Activated CD8-positive, alpha-beta T cell treated with anti-CD3 and anti-CD28 coated beads for 36 hours (primary cell): ENCODE data around the gene UPK3A. TPM values are rescaled to one million over a fixed set of nuclear protein-coding genes. Genes with fewer than 3 reads are reported as not detected.

Source experiments
- ATAC-seq: fragments of 200-7000 bp; cut with Tn5 transposase; one replicate; pipeline ENCODE4 v1.10.0; 2021; ENCODE audit warnings: mild to moderate bottlenecking, moderate library complexity
- CTCF ChIA-PET: fragments of 350-600 bp; sonication (Branson Sonifier 250); formaldehyde crosslinking; loops from one replicate; lab custom pipeline; 2021; ENCODE audit warnings: antibody characterized with exemption; lab: Charles Lee
- POLR2A ChIA-PET: fragments of 350-600 bp; sonication (Branson Sonifier 250); formaldehyde crosslinking; loops from one replicate; lab custom pipeline; 2021; ENCODE audit warnings: antibody characterized with exemption; lab: Charles Lee
- DNase-seq: peaks from one replicate; pipeline ENCODE4 v3.0.0-alpha.2; 2020
- H3K27ac Mint-ChIP-seq: one replicate; pipeline ENCODE4 v1.8.0; 2021; ENCODE audit warnings: mild to moderate bottlenecking, mixed read lengths
- H3K27me3 Mint-ChIP-seq: one replicate; pipeline ENCODE4 v1.8.0; 2021; ENCODE audit warnings: mixed read lengths
- H3K36me3 Mint-ChIP-seq: one replicate; pipeline ENCODE4 v1.8.0; 2021; ENCODE audit warnings: low read depth, mixed read lengths
- H3K4me1 Mint-ChIP-seq: one replicate; pipeline ENCODE4 v1.8.0; 2021; ENCODE audit warnings: low read depth, mixed read lengths
- H3K4me3 Mint-ChIP-seq: one replicate; pipeline ENCODE4 v1.8.0; 2021; ENCODE audit warnings: mild to moderate bottlenecking, moderate library complexity, mixed read lengths
- H3K9me3 Mint-ChIP-seq: one replicate; pipeline ENCODE4 v1.8.0; 2021; ENCODE audit warnings: mixed read lengths
- CTCF ChIP-seq: fragments of 200-600 bp; IDR thresholded peaks from one replicate; pipeline ENCODE4 v1.8.0; 2022; ENCODE audit warnings: antibody characterized with exemption, mild to moderate bottlenecking
- intact Hi-C: fragments of 100-400 bp; cut with micrococcal nuclease; formaldehyde crosslinking; loops from one replicate; pipeline ENCODE4 v1.10.0; 2022
- total RNA-seq, 2 experiments: library from RNA; stranded (reverse); gene quantifications; one replicate each; pipeline ENCODE4 v1.2.3, GENCODE V29; 2021

The UPK3A gene
- total RNA-seq, 2 experiments from 2014 or later: not detected

- TF ChIP-seq CTCF: no peak
- POLR2A ChIA-PET: interaction anchor here (1.0 to 2.0 kb wide), 2 partner anchors 96 to 154 kb away, joined by 4 to 6 read pairs; partner anchors contain the start of genes NUP50, RIBC2 and SMC1B
- no peaks in the 10 kb centered on the region for H3K9me3 Mint-ChIP-seq
- H3K36me3 Mint-ChIP-seq: peaks cover 3% of the 10 kb centered on the region
- peak overlapping the region; percentile 97 for H3K27ac Mint-ChIP-seq
- CTCF ChIA-PET: no interaction called here
- peak overlapping the region; percentile 75 for H3K4me3 Mint-ChIP-seq
- H3K4me1 Mint-ChIP-seq: peaks cover 67% of the 10 kb centered on the region
- DNase-seq (peak; percentile 97), ATAC-seq (peak; percentile 84)
- no peaks in the 10 kb centered on the region for H3K27me3 Mint-ChIP-seq
- intact Hi-C loops: no loop called here
Measured at GRCh38 chr22:45318168-45318557, 33.4 kb downstream of the UPK3A start.

- Mint-ChIP-seq H3K27me3 (no peaks in the 10 kb centered on the region), H3K9me3 (no peaks in the 10 kb centered on the region), H3K4me3 (peak overlapping the region; percentile 75), H3K4me1 (peaks cover 69% of the 10 kb centered on the region), H3K27ac (peak overlapping the region; percentile 97), H3K36me3 (peaks cover 8% of the 10 kb centered on the region)
- POLR2A ChIA-PET: interaction anchor here (0.7 to 2.0 kb wide), 5 partner anchors 8 to 155 kb away, joined by 3 to 6 read pairs (median 4); partner anchors contain the start of genes NUP50, RIBC2 and SMC1B
- peak; percentile 70 for ATAC-seq
- DNase-seq: peak; percentile 77
- intact Hi-C loops: no loop called here
- CTCF ChIA-PET: no interaction called here
- TF ChIP-seq CTCF: no peak
Measured at GRCh38 chr22:45318558-45319323, 34.0 kb downstream of the UPK3A start.

GRCh38 chr22:45319324-45319685 lies 34.6 kb downstream of the UPK3A start:
- Mint-ChIP-seq H3K36me3 (peaks cover 14% of the 10 kb centered on the region), H3K27ac (peak overlapping the region; percentile 97), H3K27me3 (no peaks in the 10 kb centered on the region), H3K4me1 (peaks cover 71% of the 10 kb centered on the region), H3K4me3 (peak overlapping the region; percentile 75), H3K9me3 (no peaks in the 10 kb centered on the region)
- no peak for TF ChIP-seq CTCF
- intact Hi-C loops: no loop called here
- ChIA-PET CTCF (no interaction called here), POLR2A (interaction anchor here (0.7 to 1.8 kb wide), 3 partner anchors 8 to 26 kb away, joined by 3 to 5 read pairs (median 3); no protein-coding TSS in a partner anchor)
- DNase-seq (no peak), ATAC-seq (no peak)

DNA sequence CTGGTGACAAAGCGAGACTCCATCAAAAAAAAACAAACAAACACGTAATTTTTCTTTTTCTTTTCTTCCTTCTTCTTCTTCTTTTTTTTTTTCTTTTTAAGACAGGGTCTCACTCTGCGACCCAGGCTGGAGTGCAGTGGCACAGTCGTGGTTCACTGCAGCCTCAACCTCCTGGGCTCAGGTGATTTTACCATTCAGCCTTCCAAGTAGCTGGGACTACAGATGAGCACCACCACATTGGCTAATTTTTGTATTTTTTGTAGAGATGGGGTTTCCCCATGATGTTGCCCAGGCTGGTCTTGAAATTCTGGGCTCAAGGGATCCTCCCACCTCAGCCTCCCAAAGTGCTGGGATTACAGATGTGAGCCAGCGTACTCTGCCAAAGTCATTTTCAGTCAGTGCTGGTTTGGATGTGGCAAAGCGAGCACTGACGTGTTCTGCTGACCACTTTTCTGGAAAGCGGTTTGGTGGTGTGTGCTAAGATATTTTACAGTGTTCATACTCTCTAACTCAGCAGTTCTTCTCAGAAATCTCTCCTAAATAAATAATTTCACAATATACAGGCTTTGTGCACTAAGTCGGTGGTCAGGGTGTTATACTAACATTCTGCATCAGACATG lies 35.7 kb downstream of the UPK3A start:
- H3K36me3 Mint-ChIP-seq: peaks cover 21% of the 10 kb centered on the region
- H3K27ac Mint-ChIP-seq: peak overlapping the region; percentile 97
- no peaks in the 10 kb centered on the region for H3K9me3 Mint-ChIP-seq
- no peak for DNase-seq
- H3K4me3 Mint-ChIP-seq: no peak overlapping the region
- no peaks in the 10 kb centered on the region for H3K27me3 Mint-ChIP-seq
- POLR2A ChIA-PET: interaction anchor here (0.7 to 1.8 kb wide), 2 partner anchors 9 to 10 kb away, joined by 3 to 5 read pairs; no protein-coding TSS in a partner anchor
- H3K4me1 Mint-ChIP-seq: peaks cover 67% of the 10 kb centered on the region
- CTCF ChIA-PET: no interaction called here
- intact Hi-C loops: no loop called here
- ATAC-seq: no peak
- TF ChIP-seq CTCF: no peak
